SK-N-DZ (cell line): ENCODE data around the gene SORCS1.

Experiments
- DNase-seq: peaks from one replicate; pipeline ENCODE4 v3.0.0-alpha.2; 2015; ENCODE audit warnings: low spot score

SORCS1 gene

DNA sequence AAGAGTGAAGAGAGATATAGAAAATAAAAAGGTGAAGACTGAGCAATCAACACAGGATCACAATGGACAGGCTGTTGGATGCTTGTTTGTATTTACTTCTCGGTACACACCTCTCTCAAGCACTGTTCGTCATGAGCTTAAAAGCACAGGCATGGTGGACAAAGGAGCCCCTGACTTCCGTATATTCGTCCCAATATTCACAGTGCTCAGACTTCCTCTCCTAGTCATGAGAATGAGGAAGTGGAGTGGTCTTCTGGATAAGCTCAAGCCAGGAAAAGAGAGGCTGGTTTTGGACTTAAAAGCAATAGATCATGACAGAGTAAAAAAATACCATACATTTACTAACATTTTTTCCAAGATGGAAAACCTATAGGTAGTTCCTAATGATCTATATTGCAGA lies 172.5 kb downstream of the SORCS1 start:
- DNase-seq = no peak

- DNase-seq = no peak
Measured at GRCh38 chr10:106991091-106991490, 173.4 kb downstream of the SORCS1 start.

DNA sequence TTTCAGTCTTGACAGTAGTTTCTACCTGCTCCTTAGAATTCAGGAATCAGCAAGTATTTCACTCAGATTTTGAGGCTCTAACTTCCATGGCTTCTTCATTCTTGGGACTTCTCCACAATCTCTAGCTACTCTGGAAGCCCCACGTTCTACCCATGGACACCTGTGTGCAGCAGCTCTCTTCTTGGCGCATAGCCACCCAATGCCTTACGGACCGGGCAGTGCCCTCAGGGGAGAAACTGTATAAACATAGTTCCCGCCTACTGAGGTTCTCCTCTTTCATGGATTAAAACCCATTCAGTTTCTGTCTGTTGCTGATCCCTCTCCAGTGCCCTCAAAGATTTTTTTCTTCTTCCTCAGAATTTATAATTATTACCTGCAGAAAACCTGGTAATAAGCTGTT lies 177.1 kb downstream of the SORCS1 start:
- no peak for DNase-seq

DNA sequence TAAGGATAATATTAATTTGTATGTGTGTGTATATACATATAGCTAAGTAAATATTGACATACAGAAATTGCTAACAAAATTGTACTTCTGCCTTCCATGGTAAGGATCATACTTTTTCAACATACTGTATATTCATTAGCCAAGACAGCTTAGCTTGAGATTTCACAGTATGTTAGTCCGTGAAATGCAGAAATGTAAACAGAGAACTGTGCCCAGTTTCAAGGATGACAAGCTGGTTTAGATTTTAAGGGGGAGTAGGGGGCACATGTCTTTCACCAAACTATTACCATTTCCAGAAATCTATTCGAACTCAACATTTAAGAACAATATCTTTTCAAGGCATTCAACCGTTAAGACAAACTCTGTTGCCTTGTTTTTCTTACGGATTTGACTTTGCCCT lies 182.2 kb downstream of the SORCS1 start:
- no peak for DNase-seq

GRCh38 chr10:106981452-106982075 lies 182.9 kb downstream of the SORCS1 start:
- no peak for DNase-seq

- DNase-seq = no peak
Measured at GRCh38 chr10:106980495-106981451, 183.7 kb downstream of the SORCS1 start.

GRCh38 chr10:106978756-106979155 lies 185.8 kb downstream of the SORCS1 start:
- no peak for DNase-seq

GRCh38 chr10:106973716-106974115 lies 190.8 kb downstream of the SORCS1 start:
- no peak for DNase-seq

DNA sequence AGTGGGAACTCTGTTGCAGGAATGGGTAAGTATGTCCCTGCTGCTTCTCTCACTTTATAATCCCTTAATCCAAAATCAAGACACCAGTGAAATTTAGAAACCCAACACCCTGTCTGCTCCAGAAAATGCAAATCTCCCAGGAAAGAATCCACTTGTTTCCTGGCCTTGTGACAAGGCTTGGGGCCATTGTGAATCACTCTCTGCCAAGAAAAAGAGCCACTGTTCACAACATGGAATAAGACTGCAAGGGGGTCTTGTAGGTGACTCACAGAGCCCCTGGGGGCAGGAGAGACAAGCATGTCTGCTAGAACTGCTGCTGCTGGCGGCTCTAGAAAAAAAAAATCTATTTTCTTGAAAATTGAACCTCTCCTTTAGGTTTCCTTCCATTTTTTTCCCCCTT lies 191.2 kb downstream of the SORCS1 start:
- no peak for DNase-seq

GRCh38 chr10:106972381-106972780 lies 192.1 kb downstream of the SORCS1 start:
- no peak for DNase-seq

DNA sequence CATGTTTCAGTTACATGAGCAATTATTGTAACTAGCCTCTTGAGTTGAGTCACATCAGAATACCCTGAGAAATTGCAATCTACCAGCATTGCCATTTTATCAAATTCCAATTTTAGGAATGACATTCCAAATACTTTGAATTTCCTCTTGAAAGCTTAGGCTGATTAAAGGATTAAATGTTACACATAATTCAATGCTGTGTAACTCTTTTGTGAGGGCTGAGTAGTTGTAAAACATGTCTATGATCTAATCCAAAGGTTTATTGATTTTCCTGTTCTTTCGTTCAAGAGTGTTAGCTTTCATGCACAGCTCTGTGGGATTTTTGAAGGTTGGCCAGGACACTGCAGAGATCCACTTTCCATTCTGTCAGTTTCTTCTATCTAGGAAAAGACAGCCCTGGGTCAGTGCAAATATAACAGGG lies 193.1 kb downstream of the SORCS1 start:
- DNase-seq = no peak

GRCh38 chr10:106967452-106967851 lies 197.1 kb downstream of the SORCS1 start:
- DNase-seq = no peak

DNA sequence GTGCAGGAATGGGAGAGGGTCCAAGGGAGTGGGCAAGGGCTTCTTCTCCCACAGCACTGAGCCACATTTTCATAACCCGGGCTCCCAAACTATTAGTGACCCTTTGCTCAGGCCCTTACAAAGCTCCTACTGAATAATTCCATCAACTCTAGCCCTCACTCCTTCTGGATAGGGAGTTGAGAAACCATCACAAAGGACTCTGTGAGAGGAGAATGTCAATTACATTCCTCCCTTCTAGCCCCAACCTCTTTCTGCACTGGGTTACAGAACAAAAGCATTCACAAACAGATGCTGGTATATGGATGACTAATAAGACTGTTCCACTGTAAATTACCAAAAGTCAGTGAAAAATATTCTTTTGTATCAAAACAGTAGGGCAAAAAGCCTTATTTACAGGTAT lies 203.7 kb downstream of the SORCS1 start:
- no peak for DNase-seq

- no peak for DNase-seq
Measured at GRCh38 chr10:106959521-106959920, 205.0 kb downstream of the SORCS1 start.

GRCh38 chr10:106958589-106959361 lies 205.7 kb downstream of the SORCS1 start:
- no peak for DNase-seq

DNA sequence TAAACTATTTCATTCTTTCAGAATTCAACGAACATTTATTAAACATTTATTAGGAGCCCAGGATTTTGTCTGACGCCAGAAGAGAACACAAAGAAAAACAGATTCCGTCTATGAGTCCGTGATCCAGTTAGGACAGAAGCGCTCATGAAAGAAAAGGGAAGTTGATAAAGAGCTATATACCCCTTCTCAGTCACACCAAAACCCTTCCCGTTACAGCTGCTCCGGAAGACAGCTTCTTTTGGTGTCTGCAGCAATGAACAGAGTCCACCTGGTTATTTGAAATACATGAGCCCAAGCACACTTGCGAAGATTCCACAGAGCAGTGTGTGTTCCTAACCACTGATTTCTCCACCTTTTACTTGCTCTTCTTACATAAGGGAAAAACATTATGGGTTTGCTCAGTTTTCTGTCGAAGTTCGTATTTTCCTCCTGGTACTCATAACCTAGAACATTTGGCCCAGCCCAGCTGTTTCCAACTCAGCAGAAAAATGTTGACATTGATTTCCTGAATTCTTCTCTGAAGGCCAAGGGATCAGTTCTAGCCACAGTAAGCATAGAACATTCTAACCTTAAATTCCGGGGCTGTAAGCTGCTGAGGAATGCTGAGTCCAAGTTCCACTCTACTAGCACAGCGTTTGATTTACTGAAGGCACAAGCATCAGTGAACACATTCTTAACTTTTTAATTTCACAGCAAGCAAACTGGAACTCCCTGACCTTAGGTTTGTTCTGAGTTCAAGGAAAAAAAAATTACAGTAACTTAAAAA lies 206.5 kb downstream of the SORCS1 start:
- DNase-seq = no peak

- DNase-seq = no peak
Measured at GRCh38 chr10:106956216-106956915, 208.1 kb downstream of the SORCS1 start.

DNA sequence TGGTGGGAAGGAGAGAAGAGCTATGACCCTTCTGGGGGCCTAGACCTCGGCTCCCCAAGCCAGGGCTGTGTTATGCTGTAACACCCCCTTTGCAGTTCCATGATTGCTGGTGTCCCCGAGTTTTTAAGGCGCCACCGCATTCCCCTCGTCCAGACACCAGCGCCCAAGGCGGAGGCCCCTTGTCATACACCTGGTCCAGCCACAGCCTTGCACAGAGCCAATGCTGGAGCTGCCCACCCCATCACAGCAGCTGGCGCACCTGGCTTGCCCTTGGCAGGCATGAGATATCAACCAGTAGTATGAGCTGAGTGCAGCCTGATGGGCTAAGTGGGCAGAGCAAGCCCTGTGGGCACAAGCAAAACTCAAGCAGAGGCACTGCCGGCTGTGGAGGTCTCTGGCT lies 209.4 kb downstream of the SORCS1 start:
- no peak for DNase-seq

- no peak for DNase-seq
Measured at GRCh38 chr10:106952033-106952432, 212.5 kb downstream of the SORCS1 start.

DNA sequence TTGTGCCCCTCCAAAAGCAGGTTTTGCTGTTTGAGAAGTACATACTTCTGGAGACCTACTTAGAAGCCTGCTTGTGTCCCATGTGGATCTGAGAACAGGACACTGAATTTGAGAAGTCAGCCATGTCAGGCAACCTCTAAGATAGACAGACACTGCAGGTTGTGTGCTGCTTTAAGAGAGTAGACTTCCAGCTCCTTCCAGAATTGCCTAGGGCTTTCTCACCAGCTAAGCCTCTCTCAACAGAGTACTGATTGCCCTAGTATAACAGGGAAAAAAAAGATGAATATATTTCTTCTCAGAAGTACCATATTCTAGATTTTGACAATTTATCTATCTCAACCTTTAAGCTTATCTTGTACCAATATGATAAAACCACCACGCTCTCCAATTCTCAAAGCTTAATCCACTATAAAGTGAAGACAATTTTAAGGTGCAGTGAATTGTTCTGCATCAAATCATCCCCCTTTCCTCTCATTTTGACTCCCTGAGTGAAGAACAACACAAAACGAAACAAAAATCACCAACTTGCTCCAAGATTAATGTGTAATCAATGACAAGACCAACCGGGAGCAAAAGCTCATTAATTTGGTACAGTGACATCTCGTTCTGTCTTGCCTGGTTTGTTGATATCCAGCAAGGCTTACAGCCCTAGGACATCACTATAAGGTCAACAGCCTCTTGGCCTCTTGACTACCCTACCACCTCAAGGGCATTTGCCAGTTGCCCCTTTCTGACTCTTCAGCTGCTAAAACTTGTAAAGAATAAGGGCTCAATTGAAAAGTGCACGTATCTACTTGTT lies 214.6 kb downstream of the SORCS1 start:
- DNase-seq = no peak
